Transverse colon (tissue), 4 donors: ENCODE measurements around the gene KRT13. TPM values are rescaled to one million over a fixed set of nuclear protein-coding genes. Genes with fewer than 3 reads are reported as not detected.

ENCODE experiments used
- DNase-seq: peaks from one replicate; pipeline ENCODE4 v3.0.0-alpha.2; 2019
- H3K27ac ChIP-seq, 4 donors: fragments of 200-600 bp; sonication (generic); 2 replicates each; pipeline ENCODE4 v1.5.1; 2016 to 2018; ENCODE audit warnings: inconsistent platforms in 4 of 4
- H3K27me3 ChIP-seq: fragments of 200-600 bp; sonication (generic); 2 replicates; pipeline ENCODE4 v1.5.1; 2017; ENCODE audit warnings: inconsistent platforms
- H3K36me3 ChIP-seq, 4 donors: fragments of 200-600 bp; sonication (generic); 2 replicates each; pipeline ENCODE4 v1.5.1; 2017 to 2019; ENCODE audit warnings: inconsistent platforms in 4 of 4
- H3K4me1 ChIP-seq, 4 donors: fragments of 200-600 bp; sonication (generic); 2 replicates each; pipeline ENCODE4 v1.5.1; 2017 to 2020; ENCODE audit warnings: inconsistent platforms in 4 of 4
- H3K4me3 ChIP-seq, 4 donors: fragments of 200-600 bp; sonication (generic); 1 replicate in 1 of 4; 2 replicates in 3 of 4; pipeline versions ENCODE4 v1.5.1 to v1.6.1; 2017 to 2019; ENCODE audit warnings: inconsistent platforms in 4 of 4
- H3K9me3 ChIP-seq, 2 donors: fragments of 200-600 bp; sonication (generic); 2 replicates each; pipeline ENCODE4 v1.5.1; 2017 to 2019; ENCODE audit warnings: inconsistent platforms in 2 of 2
- CTCF ChIP-seq, 5 experiments: fragments of 200-600 bp in 3 of 5; fragments of 450-650 bp in 2 of 5; sonication (generic) in 3 of 5; IDR thresholded peaks; 1 replicate in 2 of 5; 2 replicates in 3 of 5; pipeline ENCODE4 v1.5.1; 2016 to 2017; ENCODE audit warnings: antibody characterized with exemption in 5 of 5, inconsistent platforms in 3 of 5, mild to moderate bottlenecking in 2 of 5, moderate library complexity in 1 of 5
- EP300 ChIP-seq: sonication (generic); formaldehyde crosslinking; IDR thresholded peaks from one replicate; pipeline ENCODE4 v1.6.1; 2017; ENCODE audit warnings: antibody characterized with exemption, low read depth
- POLR2A ChIP-seq: fragments of 450-650 bp; IDR thresholded peaks from one replicate; pipeline ENCODE4 v1.6.1; 2016; ENCODE audit warnings: antibody characterized with exemption, mild to moderate bottlenecking, moderate library complexity
- POLR2AphosphoS5 ChIP-seq, 3 donors: sonication (generic); formaldehyde crosslinking; IDR thresholded peaks; one replicate each; pipeline ENCODE4 v1.6.1; 2016; ENCODE audit warnings: antibody characterized with exemption in 3 of 3
- WGBS, 2 donors: methylation state at CpG; one replicate each; pipeline ENCODE4 v1.1.5; 2018; ENCODE audit warnings: low coverage in 1 of 2; 5-methylcytosine and 5-hydroxymethylcytosine counted together
- in situ Hi-C, 4 donors: fragments of 200-750 bp; cut with MboI; loops; one replicate each; pipeline versions ENCODE4 v1.15.0 to v1.15.1; 2017; ENCODE audit warnings: low sequenced_read_pairs in 3 of 4, low pct_ligation_motif_present in 1 of 4, low pct_unique_long_range_greater_than_20kb in 1 of 4
- intact Hi-C: fragments of 100-400 bp; cut with DNase I; formaldehyde crosslinking; loops from one replicate; pipeline ENCODE4 v1.15.1; 2023; ENCODE audit warnings: low total_unique reads
- small RNA-seq, 4 donors: library from RNA; depleted of rRNA; stranded (forward); fragments of <200 nt; gene quantifications; one replicate each; pipeline ENCODE3, GENCODE V24; 2016
- total RNA-seq, 4 donors: library from RNA; depleted of rRNA; stranded (reverse); fragments of >200 nt; gene quantifications; one replicate each; pipeline ENCODE4 v1.1.0, GENCODE V29; 2016

Gene KRT13
- total RNA-seq, 4 donors from 2014 or later, result 0.27 TPM; not detected in 3

GRCh38 chr17:41455236-41455635 lies 50.2 kb downstream of the KRT13 start:
- Histone ChIP-seq H3K9me3 (no peaks in the 10 kb centered on the region), H3K4me3 (no peak overlapping the region), H3K27ac (no peak overlapping the region), H3K36me3 (no peaks in the 10 kb centered on the region), H3K27me3 (peaks cover 9% of the 10 kb centered on the region), H3K4me1 (no peaks in the 10 kb centered on the region)
- DNase-seq, result no peak
- WGBS, 2 donors, result 76% methylated on average over 1 of the region's 1 CpG; no CpG with 5 or more reads in 1 of the 2 donors
- intact Hi-C loops, result no loop called here
- in situ Hi-C loops, result no loop called here
- TF ChIP-seq EP300 (no peak), POLR2AphosphoS5 (IDR thresholded peaks at IDR 0.05) (no peak), POLR2A (no peak), CTCF (IDR thresholded peaks at IDR 0.05) (no peak)

GRCh38 chr17:41453066-41453465 lies 52.3 kb downstream of the KRT13 start:
- no peaks in the 10 kb centered on the region for H3K36me3 ChIP-seq
- no peak overlapping the region for H3K27ac ChIP-seq
- H3K27me3 ChIP-seq, result peaks cover 9% of the 10 kb centered on the region
- in situ Hi-C loops (no loop called here), intact Hi-C loops (no loop called here)
- H3K9me3 ChIP-seq, result no peaks in the 10 kb centered on the region
- no peak overlapping the region for H3K4me3 ChIP-seq
- no peak for DNase-seq
- H3K4me1 ChIP-seq, result no peaks in the 10 kb centered on the region
- TF ChIP-seq EP300 (no peak), CTCF (IDR thresholded peaks at IDR 0.05) (no peak), POLR2A (no peak), POLR2AphosphoS5 (IDR thresholded peaks at IDR 0.05) (no peak)
- whole genome bisulfite sequencing, 2 donors, result 84 to 96% methylated on average over 3 of the region's 3 CpGs

GRCh38 chr17:41452281-41452680 lies 53.1 kb downstream of the KRT13 start:
- no peak for TF ChIP-seq EP300
- no peak for TF ChIP-seq POLR2A
- no peak for TF ChIP-seq POLR2AphosphoS5 (IDR thresholded peaks at IDR 0.05)
- TF ChIP-seq CTCF (IDR thresholded peaks at IDR 0.05), result no peak
- intact Hi-C loops (no loop called here), in situ Hi-C loops (no loop called here)
- no peaks in the 10 kb centered on the region for H3K9me3 ChIP-seq
- H3K4me3 ChIP-seq, result no peak overlapping the region
- H3K4me1 ChIP-seq, result no peaks in the 10 kb centered on the region
- no peak overlapping the region for H3K27ac ChIP-seq
- peaks cover 9% of the 10 kb centered on the region for H3K27me3 ChIP-seq
- no peak for DNase-seq
- no peaks in the 10 kb centered on the region for H3K36me3 ChIP-seq
- WGBS, 2 donors, result 25 to 59% methylated on average over 1 to 4 of the region's 4 CpGs

GRCh38 chr17:41451154-41451728 lies 54.2 kb downstream of the KRT13 start:
- WGBS, 2 donors, result 70 to 93% methylated on average over 2 of the region's 2 CpGs
- in situ Hi-C loops, result no loop called here
- DNase-seq, result no peak
- TF ChIP-seq CTCF (IDR thresholded peaks at IDR 0.05), result no peak
- TF ChIP-seq POLR2AphosphoS5 (IDR thresholded peaks at IDR 0.05), result no peak
- TF ChIP-seq EP300, result no peak
- no peak for TF ChIP-seq POLR2A
- Histone ChIP-seq H3K27ac (no peak overlapping the region), H3K4me3 (no peak overlapping the region), H3K9me3 (no peaks in the 10 kb centered on the region), H3K4me1 (no peaks in the 10 kb centered on the region), H3K27me3 (peaks cover 9% of the 10 kb centered on the region), H3K36me3 (no peaks in the 10 kb centered on the region)
- intact Hi-C loops, result no loop called here

Small RNA genes within 50 kb of the gene (small RNA-seq; reads per million reads assigned to genes)
- gene RNU2-32P, result 0 to 0.28 (median 0.07) reads per million in 4 donors

Other genes starting within 250 kb of the KRT13 start
- not detected for gene KRTAP9-6, start 240.2 kb downstream of the KRT13 start, total RNA-seq
- gene KRTAP9-7, start 229.9 kb downstream of the KRT13 start, total RNA-seq, result not detected
- gene KRTAP29-1, start 202.8 kb downstream of the KRT13 start, total RNA-seq, result not detected
- not detected for gene KRTAP16-1, start 196.3 kb downstream of the KRT13 start, total RNA-seq
- not detected for gene KRTAP17-1, start 189.9 kb downstream of the KRT13 start, total RNA-seq
- gene KRT33A, start 154.8 kb downstream of the KRT13 start, total RNA-seq, result not detected
- not detected for gene KRT33B, start 135.8 kb downstream of the KRT13 start, total RNA-seq
- gene KRT34, start 123.3 kb downstream of the KRT13 start, total RNA-seq, result not detected
- gene KRT31, start 108.0 kb downstream of the KRT13 start, total RNA-seq, result not detected
- not detected for gene KRT37, start 81.0 kb downstream of the KRT13 start, total RNA-seq
- not detected for gene KRT38, start 64.6 kb downstream of the KRT13 start, total RNA-seq
- gene KRT32, start 38.2 kb downstream of the KRT13 start, total RNA-seq, result not detected
- not detected for gene KRT35, start 24.5 kb downstream of the KRT13 start, total RNA-seq
- not detected for gene KRT36, start 15.7 kb downstream of the KRT13 start, total RNA-seq
- 10 to 100 TPM in 1 of 4 donors, 1 to 10 TPM in 2, under 1 TPM in 1; 0.80 to 17.6 (median 7.4) TPM for gene KRT15, start 13.3 kb upstream of the KRT13 start, total RNA-seq
- gene KRT19, start 22.7 kb upstream of the KRT13 start, total RNA-seq, result 1,000 to 10,000 TPM in 3 of 4 donors, 100 to 1,000 TPM in 1; 788 to 3,666 (median 2,734) TPM
- gene KRT9, start 66.4 kb upstream of the KRT13 start, total RNA-seq, result not detected
- under 1 TPM in 2 of 4 donors, not detected in 2; 0.32 to 0.68 TPM for gene KRT14, start 81.3 kb upstream of the KRT13 start, total RNA-seq
- under 1 TPM in 1 of 4 donors, not detected in 3; 0.79 TPM for gene KRT16, start 107.2 kb upstream of the KRT13 start, total RNA-seq
- 10 to 100 TPM in 1 of 4 donors, not detected in 3; 37.6 TPM for gene KRT17, start 119.0 kb upstream of the KRT13 start, total RNA-seq
- gene EIF1, start 183.3 kb upstream of the KRT13 start, total RNA-seq, result 100 to 1,000 TPM in 3 of 4 donors, 10 to 100 TPM in 1; 93.3 to 520 (median 241) TPM
- gene GAST, start 206.7 kb upstream of the KRT13 start, total RNA-seq, result not detected
- gene HAP1, start 229.0 kb upstream of the KRT13 start, total RNA-seq, result under 1 TPM in 2 of 4 donors, not detected in 2; 0.55 to 0.79 TPM